Lower lobe of right lung (tissue), 2 donors: Measurements from ENCODE around the gene HSD3B7. TPM values are rescaled to one million over a fixed set of nuclear protein-coding genes. Genes with fewer than 3 reads are reported as not detected.

ENCODE experiments used
- ATAC-seq, 2 donors: fragments of 200-7000 bp; cut with Tn5 transposase; one replicate each; pipeline ENCODE4 v1.9.1; 2020 to 2022; ENCODE audit warnings: mild to moderate bottlenecking in 2 of 2, moderate library complexity in 2 of 2
- DNase-seq: peaks from one replicate; pipeline ENCODE4 v3.0.0-alpha.2; 2020
- H3K27ac ChIP-seq: fragments of 200-600 bp; one replicate; pipeline ENCODE4 v1.8.0; 2022
- H3K27me3 ChIP-seq: fragments of 200-600 bp; one replicate; pipeline ENCODE4 v1.8.0; 2022; ENCODE audit warnings: low read depth
- H3K36me3 ChIP-seq: fragments of 200-600 bp; one replicate; pipeline ENCODE4 v1.8.0; 2022; ENCODE audit warnings: mild to moderate bottlenecking
- H3K4me1 ChIP-seq: fragments of 200-600 bp; one replicate; pipeline ENCODE4 v1.8.0; 2022
- H3K4me3 ChIP-seq: fragments of 200-600 bp; one replicate; pipeline ENCODE4 v1.8.0; 2022; ENCODE audit warnings: mild to moderate bottlenecking
- H3K9me3 ChIP-seq: fragments of 200-600 bp; one replicate; pipeline ENCODE4 v1.8.0; 2022
- intact Hi-C: fragments of 100-400 bp; cut with DNase I; formaldehyde crosslinking; loops from one replicate; pipeline ENCODE4 v1.11.0; 2022
- total RNA-seq: library from RNA; stranded (reverse); fragmentation: NEBNext Ultra II Directional; extraction: Animal tissue kit (Norgen Biotek cat#: 25700); gene quantifications from one replicate; pipeline ENCODE4 v1.2.1, GENCODE V29; 2021
- TF ChIP-seq, protein P1 (sequence below): fragments of 200-600 bp; IDR thresholded peaks from one replicate; pipeline ENCODE4 v1.8.0; 2022; ENCODE audit warnings: antibody characterized with exemption, mild to moderate bottlenecking
- donor health status: DM: no; HTN: yes; CAD: no; lungs with severe emphysema.

HSD3B7 gene
- total RNA-seq, 1 donor from 2014 or later: 23.6 TPM

DNA sequence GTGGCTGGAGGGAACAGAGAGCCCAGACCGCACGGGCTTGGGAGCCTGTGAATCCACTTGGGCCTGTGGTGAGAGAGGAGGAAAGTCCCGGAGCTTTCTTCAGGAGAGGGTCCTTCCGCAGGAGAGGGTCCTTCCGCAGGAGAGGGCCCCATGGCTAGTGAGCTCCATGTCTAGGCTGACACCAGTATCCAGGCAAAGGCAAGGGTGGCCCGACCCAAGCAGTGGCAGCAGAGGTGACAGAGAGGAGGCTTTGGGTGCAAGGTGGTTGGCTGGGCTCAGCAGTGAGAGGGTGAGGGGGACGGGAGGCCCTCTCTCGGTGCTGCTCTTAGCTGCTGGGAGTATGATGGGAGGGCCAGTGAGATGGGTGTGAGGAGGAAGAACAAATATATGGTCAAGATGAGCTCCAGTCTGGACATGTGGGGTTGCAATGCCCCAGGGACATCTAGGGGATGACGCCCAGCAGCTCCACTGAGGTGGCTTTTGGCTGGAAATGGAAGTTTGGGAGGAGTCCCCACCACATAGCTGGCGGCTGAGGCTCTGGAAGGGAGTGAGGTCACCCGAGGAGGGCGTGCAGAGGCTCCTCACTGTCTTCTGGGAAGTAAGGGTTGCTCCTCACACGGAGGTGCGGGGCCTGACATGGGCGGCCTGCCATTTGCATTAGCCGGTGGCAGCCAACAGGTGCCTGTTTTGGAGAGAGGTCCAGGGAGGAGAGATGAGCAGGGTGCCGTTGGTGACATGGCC, 2.3 kb upstream of the HSD3B7 start:
- no peak overlapping the region for H3K27ac ChIP-seq
- ATAC-seq: no peak
- H3K4me1 ChIP-seq: peaks cover 13% of the 10 kb centered on the region

DNA sequence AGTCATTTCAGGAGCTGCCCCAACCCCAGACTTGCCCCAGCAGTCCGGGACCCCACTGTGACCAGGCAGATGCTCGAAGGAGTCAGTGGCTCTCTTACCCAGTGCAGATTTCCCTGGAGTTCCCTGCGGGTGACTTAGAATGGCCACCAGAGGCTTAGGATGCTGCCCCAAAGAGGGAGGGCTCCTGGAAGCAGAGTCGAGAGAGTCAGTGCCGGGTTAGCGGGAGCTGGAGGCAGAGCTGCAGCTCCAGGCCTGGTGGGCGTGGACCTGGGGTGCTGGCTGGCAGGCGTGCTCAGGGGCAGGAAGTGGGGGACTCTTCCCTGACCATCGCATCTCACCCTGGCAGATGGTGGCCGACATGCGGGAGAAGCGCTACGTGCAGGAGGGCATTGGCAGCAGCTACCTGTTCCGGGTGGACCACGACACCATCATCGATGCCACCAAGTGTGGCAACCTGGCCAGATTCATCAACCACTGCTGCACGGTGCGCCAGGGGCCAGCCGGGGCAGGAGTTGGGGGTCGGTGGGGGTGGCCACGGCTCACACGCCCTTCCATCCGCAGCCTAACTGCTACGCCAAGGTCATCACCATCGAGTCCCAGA, 1.6 kb upstream of the HSD3B7 start:
- no peak for ATAC-seq
- DNase-seq: no peak
- H3K4me1 ChIP-seq: peaks cover 13% of the 10 kb centered on the region
- H3K36me3 ChIP-seq: peaks cover 58% of the 10 kb centered on the region
- no peaks in the 10 kb centered on the region for H3K9me3 ChIP-seq
- intact Hi-C loops: no loop called here
- no peaks in the 10 kb centered on the region for H3K27me3 ChIP-seq
- TF ChIP-seq, protein P1, sequence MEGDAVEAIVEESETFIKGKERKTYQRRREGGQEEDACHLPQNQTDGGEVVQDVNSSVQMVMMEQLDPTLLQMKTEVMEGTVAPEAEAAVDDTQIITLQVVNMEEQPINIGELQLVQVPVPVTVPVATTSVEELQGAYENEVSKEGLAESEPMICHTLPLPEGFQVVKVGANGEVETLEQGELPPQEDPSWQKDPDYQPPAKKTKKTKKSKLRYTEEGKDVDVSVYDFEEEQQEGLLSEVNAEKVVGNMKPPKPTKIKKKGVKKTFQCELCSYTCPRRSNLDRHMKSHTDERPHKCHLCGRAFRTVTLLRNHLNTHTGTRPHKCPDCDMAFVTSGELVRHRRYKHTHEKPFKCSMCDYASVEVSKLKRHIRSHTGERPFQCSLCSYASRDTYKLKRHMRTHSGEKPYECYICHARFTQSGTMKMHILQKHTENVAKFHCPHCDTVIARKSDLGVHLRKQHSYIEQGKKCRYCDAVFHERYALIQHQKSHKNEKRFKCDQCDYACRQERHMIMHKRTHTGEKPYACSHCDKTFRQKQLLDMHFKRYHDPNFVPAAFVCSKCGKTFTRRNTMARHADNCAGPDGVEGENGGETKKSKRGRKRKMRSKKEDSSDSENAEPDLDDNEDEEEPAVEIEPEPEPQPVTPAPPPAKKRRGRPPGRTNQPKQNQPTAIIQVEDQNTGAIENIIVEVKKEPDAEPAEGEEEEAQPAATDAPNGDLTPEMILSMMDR: no peak
- no peak overlapping the region for H3K27ac ChIP-seq
- H3K4me3 ChIP-seq: no peak overlapping the region

More for the DNA sequence above, 2.3 kb upstream of the HSD3B7 start:
- TF ChIP-seq, protein P1: no peak
- Histone ChIP-seq H3K9me3 (no peaks in the 10 kb centered on the region), H3K4me3 (no peak overlapping the region), H3K27me3 (no peaks in the 10 kb centered on the region), H3K36me3 (peaks cover 65% of the 10 kb centered on the region)
- no peak for DNase-seq
- intact Hi-C loops: no loop called here

DNA sequence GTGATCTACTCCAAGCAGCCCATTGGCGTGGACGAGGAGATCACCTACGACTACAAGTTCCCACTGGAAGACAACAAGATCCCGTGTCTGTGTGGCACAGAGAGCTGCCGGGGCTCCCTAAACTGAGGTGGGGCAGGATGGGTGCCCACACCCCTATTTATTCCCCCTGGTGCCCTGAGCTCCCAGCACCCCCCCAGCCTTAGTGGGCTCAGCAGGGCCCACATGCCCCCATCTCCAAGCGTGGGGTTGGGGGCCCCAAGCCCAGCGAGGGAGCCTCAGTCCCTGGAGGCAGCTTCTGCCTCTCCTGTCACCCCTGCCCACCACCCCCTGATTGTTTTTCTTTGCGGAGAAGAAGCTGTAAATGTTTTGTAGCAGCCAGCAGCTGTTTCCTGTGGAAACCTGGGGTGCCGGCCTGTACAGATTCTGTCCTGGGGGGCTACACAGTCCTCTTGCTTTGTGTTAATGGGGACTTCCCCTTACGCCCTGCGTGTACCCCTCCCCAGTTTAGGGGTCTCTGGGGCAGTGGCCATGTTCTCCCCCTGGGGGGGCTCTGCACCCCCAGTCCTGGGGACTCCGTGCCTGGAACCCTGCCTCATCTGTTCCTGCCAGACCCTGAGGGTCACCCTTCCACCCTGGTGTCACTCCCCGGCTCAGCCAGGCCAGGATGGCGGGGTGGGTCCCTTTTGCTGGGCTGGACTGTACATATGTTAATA, 953 bp upstream of the HSD3B7 start:
- H3K4me1 ChIP-seq: peaks cover 13% of the 10 kb centered on the region
- H3K27ac ChIP-seq: no peak overlapping the region
- H3K9me3 ChIP-seq: no peaks in the 10 kb centered on the region
- intact Hi-C loops: no loop called here
- no peak for DNase-seq
- TF ChIP-seq, protein P1: no peak
- no peak for ATAC-seq
- no peaks in the 10 kb centered on the region for H3K27me3 ChIP-seq
- no peak overlapping the region for H3K4me3 ChIP-seq
- H3K36me3 ChIP-seq: peaks cover 52% of the 10 kb centered on the region

DNA sequence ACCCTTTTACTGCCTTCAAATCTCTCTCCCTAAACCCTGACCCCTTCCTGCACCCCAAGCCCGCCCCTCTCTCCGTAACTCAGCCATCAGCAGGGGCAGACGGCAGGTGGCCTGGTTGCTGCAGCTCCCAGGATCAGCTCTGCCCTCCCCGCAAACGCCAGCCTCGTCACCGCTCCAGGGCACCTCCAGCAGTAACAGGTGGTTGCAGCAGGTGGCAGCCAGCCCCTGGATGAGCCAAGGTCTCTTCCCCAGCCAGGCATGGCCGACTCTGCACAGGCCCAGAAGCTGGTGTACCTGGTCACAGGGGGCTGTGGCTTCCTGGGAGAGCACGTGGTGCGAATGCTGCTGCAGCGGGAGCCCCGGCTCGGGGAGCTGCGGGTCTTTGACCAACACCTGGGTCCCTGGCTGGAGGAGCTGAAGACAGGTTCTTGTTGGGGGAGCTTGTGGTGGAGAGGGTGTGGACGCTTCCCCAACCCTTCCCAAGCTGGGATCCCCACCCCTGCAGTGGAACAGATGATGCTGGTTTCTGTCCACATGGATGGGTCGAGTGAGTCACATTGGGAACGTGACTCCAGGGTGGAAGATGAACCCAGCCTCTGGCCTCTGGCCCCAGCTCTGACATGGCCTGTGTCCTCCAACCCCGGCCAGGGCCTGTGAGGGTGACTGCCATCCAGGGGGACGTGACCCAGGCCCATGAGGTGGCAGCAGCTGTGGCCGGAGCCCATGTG, 558 bp downstream of the HSD3B7 start:
- TF ChIP-seq, protein P1: no peak
- peak overlapping the region; percentile 58 for H3K4me3 ChIP-seq
- no peaks in the 10 kb centered on the region for H3K9me3 ChIP-seq
- DNase-seq: peak; percentile 75
- H3K36me3 ChIP-seq: peaks cover 37% of the 10 kb centered on the region
- ATAC-seq: peak; percentile 76 to 88
- H3K27me3 ChIP-seq: no peaks in the 10 kb centered on the region
- intact Hi-C loops: no loop called here
- peaks cover 13% of the 10 kb centered on the region for H3K4me1 ChIP-seq
- peak overlapping the region; percentile 71 for H3K27ac ChIP-seq
